ENCODE results near the gene JAK3. TPM values are rescaled to one million over a fixed set of nuclear protein-coding genes. Genes with fewer than 3 reads are reported as not detected.

Gene JAK3
- total and polyA plus RNA-seq, 4 donors, result 0.87 to 7.1 (median 3.0) TPM

- Histone ChIP-seq H3K27ac (ENCODE audit: low read depth in 1 of 2, low read length in 2 of 2) (no peak overlapping the region), H3K27me3 (ENCODE audit: control insufficient read depth in 4 of 4, insufficient read depth in 4 of 4, low read length in 3 of 4) (peaks cover 0 to 3% (median 0%) of the 10 kb centered on the region in 4 donors), H3K9ac (ENCODE audit: low read depth in 1 of 2, low read length in 2 of 2) (no peak overlapping the region), H3K4me1 (ENCODE audit: control insufficient read depth in 4 of 4, insufficient read depth in 4 of 4, low read length in 3 of 4) (no peaks in the 10 kb centered on the region), H3K9me3 (ENCODE audit: control insufficient read depth in 4 of 4, low read length in 3 of 4) (no peaks in the 10 kb centered on the region), H3K4me3 (ENCODE audit: low read depth in 1 of 3, low read length in 3 of 3) (no peak overlapping the region), H3K36me3 (ENCODE audit: control insufficient read depth in 4 of 4, insufficient read depth in 3 of 4, low read depth in 1 of 4, low read length in 3 of 4) (no peaks in the 10 kb centered on the region)
- WGBS, result 62% methylated on average over 8 of the region's 8 CpGs
- DNase-seq (ENCODE audit: low spot score), result no peak
- TF ChIP-seq YY1 (IDR thresholded peaks at IDR 0.05) (no peak), JUND (IDR thresholded peaks at IDR 0.05) (no peak), MAX (IDR thresholded peaks at IDR 0.05) (no peak), NR2F2 (IDR thresholded peaks at IDR 0.05) (no peak), ZBTB33 (IDR thresholded peaks at IDR 0.05) (no peak), SP1 (IDR thresholded peaks at IDR 0.05) (no peak), CTCF (IDR thresholded peaks at IDR 0.05; ENCODE audit: low read depth, low read length, missing input control) (no peak), FOXA1 (IDR thresholded peaks at IDR 0.05) (no peak), GABPA (IDR thresholded peaks at IDR 0.05 in 1 of 2, conservative IDR thresholded peaks at IDR 0.05 in 1 of 2) (no peak), EGR1 (IDR thresholded peaks at IDR 0.05; ENCODE audit: low read depth in 2 of 2) (no peak), TAF1 (conservative IDR thresholded peaks at IDR 0.05) (no peak), FOXA2 (IDR thresholded peaks at IDR 0.05) (no peak), RXRA (IDR thresholded peaks at IDR 0.05) (no peak), ATF3 (IDR thresholded peaks at IDR 0.05) (no peak), REST (IDR thresholded peaks at IDR 0.05) (no peak)
These were observed 23.4 kb downstream of the JAK3 start for GRCh38 chr19:17824339-17824738.

GRCh38 chr19:17821190-17821589, 26.6 kb downstream of the JAK3 start, which contains the start of gene INSL3:
Gene INSL3 (minus strand): TSS chr19:17821519. CDS start chr19:17821506, 13 bp downstream.
- DNase-seq (ENCODE audit: low spot score), result no peak
- Histone ChIP-seq H3K9ac (ENCODE audit: low read depth in 1 of 2, low read length in 2 of 2) (no peak within 1 kb of the TSS), H3K4me3 (ENCODE audit: low read depth in 1 of 3, low read length in 3 of 3) (no peak within 1 kb of the TSS), H3K4me1 (ENCODE audit: control insufficient read depth in 4 of 4, insufficient read depth in 4 of 4, low read length in 3 of 4) (no peaks in the 10 kb centered on the region), H3K9me3 (ENCODE audit: control insufficient read depth in 4 of 4, low read length in 3 of 4) (no peaks in the 10 kb centered on the region), H3K36me3 (ENCODE audit: control insufficient read depth in 4 of 4, insufficient read depth in 3 of 4, low read depth in 1 of 4, low read length in 3 of 4) (no peaks in the 10 kb centered on the region), H3K27me3 (ENCODE audit: control insufficient read depth in 4 of 4, insufficient read depth in 4 of 4, low read length in 3 of 4) (peaks cover 0 to 5% (median 0%) of the 10 kb centered on the region in 4 donors), H3K27ac (ENCODE audit: low read depth in 1 of 2, low read length in 2 of 2) (no peak within 1 kb of the TSS)
- WGBS, result 67% methylated on average over 34 of the region's 34 CpGs
- no peak for TF ChIP-seq RXRA (IDR thresholded peaks at IDR 0.05)
- TF ChIP-seq MAX (IDR thresholded peaks at IDR 0.05), result no peak
- TF ChIP-seq ATF3 (IDR thresholded peaks at IDR 0.05), result no peak
